ENCODE results near the gene KLHL15. TPM values are rescaled to one million over a fixed set of nuclear protein-coding genes. Genes with fewer than 3 reads are reported as not detected.

The KLHL15 gene
- total RNA-seq, 1 donor from 2014 or later: 16.3 TPM

GRCh38 chrX:24023972-24024669 is 2.9 kb downstream of the KLHL15 start:
- peaks cover 45% of the 10 kb centered on the region for H3K4me1 Mint-ChIP-seq (ENCODE audit: unreplicated experiment)
- H3K27me3 Mint-ChIP-seq (ENCODE audit: unreplicated experiment): no peaks in the 10 kb centered on the region
- no peaks in the 10 kb centered on the region for H3K9me3 Mint-ChIP-seq (ENCODE audit: unreplicated experiment)
- H3K4me3 Mint-ChIP-seq (ENCODE audit: unreplicated experiment): peak overlapping the region; percentile 90
- peak overlapping the region; percentile 88 for H3K27ac Mint-ChIP-seq (ENCODE audit: unreplicated experiment)
- no peak for TF ChIP-seq CTCF (IDR thresholded peaks at IDR 0.05)
- DNase-seq (ENCODE audit: extremely low spot score, unreplicated experiment): no peak
- peaks cover 8% of the 10 kb centered on the region for H3K36me3 Mint-ChIP-seq (ENCODE audit: unreplicated experiment)

GRCh38 chrX:24023544-24023943 is 3.4 kb downstream of the KLHL15 start:
- H3K9me3 Mint-ChIP-seq (ENCODE audit: unreplicated experiment): no peaks in the 10 kb centered on the region

GRCh38 chrX:24020306-24020876 is 6.6 kb downstream of the KLHL15 start:
- Mint-ChIP-seq H3K4me3 (ENCODE audit: unreplicated experiment) (peak overlapping the region; percentile 14), H3K36me3 (ENCODE audit: unreplicated experiment) (peaks cover 12% of the 10 kb centered on the region), H3K27ac (ENCODE audit: unreplicated experiment) (peak overlapping the region; percentile 42), H3K9me3 (ENCODE audit: unreplicated experiment) (no peaks in the 10 kb centered on the region), H3K4me1 (ENCODE audit: unreplicated experiment) (peaks cover 44% of the 10 kb centered on the region), H3K27me3 (ENCODE audit: unreplicated experiment) (no peaks in the 10 kb centered on the region)
- TF ChIP-seq CTCF (IDR thresholded peaks at IDR 0.05): no peak
- no peak for DNase-seq (ENCODE audit: extremely low spot score, unreplicated experiment)

More at GRCh38 chrX:24023544-24023943, 3.4 kb downstream of the KLHL15 start:
- TF ChIP-seq CTCF (IDR thresholded peaks at IDR 0.05): no peak
- H3K27me3 Mint-ChIP-seq (ENCODE audit: unreplicated experiment): no peaks in the 10 kb centered on the region
- DNase-seq (ENCODE audit: extremely low spot score, unreplicated experiment): no peak
- peak overlapping the region; percentile 90 for H3K4me3 Mint-ChIP-seq (ENCODE audit: unreplicated experiment)
- peaks cover 8% of the 10 kb centered on the region for H3K36me3 Mint-ChIP-seq (ENCODE audit: unreplicated experiment)
- H3K4me1 Mint-ChIP-seq (ENCODE audit: unreplicated experiment): peaks cover 48% of the 10 kb centered on the region
- peak overlapping the region; percentile 77 for H3K27ac Mint-ChIP-seq (ENCODE audit: unreplicated experiment)

- Mint-ChIP-seq H3K4me3 (ENCODE audit: unreplicated experiment) (no peak overlapping the region), H3K27me3 (ENCODE audit: unreplicated experiment) (no peaks in the 10 kb centered on the region), H3K4me1 (ENCODE audit: unreplicated experiment) (peaks cover 51% of the 10 kb centered on the region), H3K9me3 (ENCODE audit: unreplicated experiment) (no peaks in the 10 kb centered on the region), H3K36me3 (ENCODE audit: unreplicated experiment) (peaks cover 12% of the 10 kb centered on the region), H3K27ac (ENCODE audit: unreplicated experiment) (peak overlapping the region; percentile 42)
- peak; percentile 19 for DNase-seq (ENCODE audit: extremely low spot score, unreplicated experiment)
- TF ChIP-seq CTCF (IDR thresholded peaks at IDR 0.05): no peak
Observed at GRCh38 chrX:24019448-24019847, 7.5 kb downstream of the KLHL15 start.

- Mint-ChIP-seq H3K9me3 (ENCODE audit: unreplicated experiment) (no peaks in the 10 kb centered on the region), H3K27ac (ENCODE audit: unreplicated experiment) (peak overlapping the region; percentile 54), H3K36me3 (ENCODE audit: unreplicated experiment) (peaks cover 12% of the 10 kb centered on the region), H3K27me3 (ENCODE audit: unreplicated experiment) (no peaks in the 10 kb centered on the region), H3K4me3 (ENCODE audit: unreplicated experiment) (no peak overlapping the region), H3K4me1 (ENCODE audit: unreplicated experiment) (peaks cover 54% of the 10 kb centered on the region)
- no peak for TF ChIP-seq CTCF (IDR thresholded peaks at IDR 0.05)
- peak; percentile 10 for DNase-seq (ENCODE audit: extremely low spot score, unreplicated experiment)
Observed at GRCh38 chrX:24018809-24019208, 8.2 kb downstream of the KLHL15 start.
